ENCODE results near the gene PDGFB. TPM values are rescaled to one million over a fixed set of nuclear protein-coding genes. Genes with fewer than 3 reads are reported as not detected.

PDGFB gene
- total RNA-seq (2022; extraction: Qiagen RNA extraction): 3.2 to 4.5 TPM (median 3.4 TPM) in 5 replicates

DNA sequence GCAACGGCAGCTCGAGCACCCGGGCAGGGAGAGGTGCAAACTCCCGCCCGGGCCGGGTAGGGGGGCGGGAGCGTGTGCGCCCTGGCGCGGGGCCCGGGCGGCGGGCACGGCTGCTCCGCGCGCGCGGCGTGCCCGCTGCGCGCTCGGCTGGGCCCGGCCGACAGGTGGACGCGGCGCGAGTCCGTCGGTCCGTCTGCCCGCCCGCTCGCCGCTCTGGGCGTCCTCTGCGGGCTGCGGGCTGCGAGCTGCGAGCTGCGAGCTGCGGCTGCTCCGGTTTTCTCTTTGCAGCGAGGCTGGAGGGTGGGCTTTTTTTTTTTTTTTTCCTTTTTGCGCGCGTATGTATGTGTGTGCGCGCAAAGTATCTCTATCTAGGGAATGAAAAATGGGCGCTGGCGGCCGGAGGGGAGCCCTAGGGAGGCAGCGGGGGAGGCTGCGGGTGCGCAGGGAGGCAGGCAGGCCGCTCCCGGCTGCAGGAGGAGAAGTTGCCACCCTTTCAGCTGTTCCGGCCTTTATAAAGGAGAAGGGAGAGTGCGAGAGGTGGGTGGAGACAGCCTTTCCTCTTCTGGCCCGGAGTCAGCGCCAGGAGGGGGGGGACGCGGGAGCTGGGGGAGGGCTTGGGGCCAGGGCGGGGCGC is at the start of gene PDGFB:
Gene PDGFB (minus strand): TSS at position 487 of the 634 bp plus-strand sequence. CDS start 1,019 bp downstream, outside the sequence.

Other genes starting within 250 kb of the PDGFB start
- 25.6 to 27.4 TPM (median 26.1 TPM) in 5 replicates for gene APOBEC3C, start 230.7 kb downstream of the PDGFB start, total RNA-seq (2022; extraction: Qiagen RNA extraction)
- gene APOBEC3D, start 223.9 kb downstream of the PDGFB start, total RNA-seq (2022; extraction: Qiagen RNA extraction): 0.13 to 0.34 TPM (median 0.14 TPM) in 5 replicates
- gene APOBEC3F, start 204.1 kb downstream of the PDGFB start, total RNA-seq (2022; extraction: Qiagen RNA extraction): 1.8 to 2.6 TPM (median 1.9 TPM) in 5 replicates
- 0.13 TPM in 1 of 5 replicates, not detected in the others for gene APOBEC3G, start 167.7 kb downstream of the PDGFB start, total RNA-seq (2022; extraction: Qiagen RNA extraction)
- 0.21 to 0.53 TPM (median 0.25 TPM) in 5 replicates for gene APOBEC3H, start 147.7 kb downstream of the PDGFB start, total RNA-seq (2022; extraction: Qiagen RNA extraction)
- 1.00 to 1.4 TPM (median 1.1 TPM) in 5 replicates for gene CBX7, start 92.3 kb downstream of the PDGFB start, total RNA-seq (2022; extraction: Qiagen RNA extraction)
- gene RPL3, start 74.6 kb upstream of the PDGFB start, total RNA-seq (2022; extraction: Qiagen RNA extraction): 1,752 to 2,087 TPM (median 1,764 TPM) in 5 replicates
- 11.0 to 12.8 TPM (median 11.5 TPM) in 5 replicates for gene SYNGR1, start 105.0 kb upstream of the PDGFB start, total RNA-seq (2022; extraction: Qiagen RNA extraction)
- 8.5 to 10.4 TPM (median 10.0 TPM) in 5 replicates for gene TAB1, start 154.8 kb upstream of the PDGFB start, total RNA-seq (2022; extraction: Qiagen RNA extraction)
- gene MGAT3, start 212.0 kb upstream of the PDGFB start, total RNA-seq (2022; extraction: Qiagen RNA extraction): 0.55 to 0.91 TPM (median 0.75 TPM) in 5 replicates

All from A549 treated with Hydrocortisone at 1 μM for 4 hours (cell line).